CD4-positive, alpha-beta T cell (primary cell): ENCODE measurements around the gene ANKRD39. TPM values are rescaled to one million over a fixed set of nuclear protein-coding genes. Genes with fewer than 3 reads are reported as not detected.

Source experiments
- ATAC-seq: fragments of 200-7000 bp; cut with Tn5 transposase; one replicate; pipeline ENCODE4 v1.10.0; 2022; ENCODE audit warnings: mild to moderate bottlenecking; ENCODE audit not compliant: poor library complexity
- CTCF ChIA-PET: fragments of 350-600 bp; sonication (Branson Sonifier 250); formaldehyde crosslinking; loops from one replicate; lab custom pipeline; 2021; ENCODE audit warnings: antibody characterized with exemption, inconsistent platforms; lab: Charles Lee
- POLR2A ChIA-PET: fragments of 350-600 bp; sonication (Branson Sonifier 250); formaldehyde crosslinking; loops from one replicate; lab custom pipeline; 2021; ENCODE audit warnings: antibody characterized with exemption, inconsistent platforms; lab: Charles Lee
- DNase-seq, 14 experiments: peaks; one replicate each; pipeline ENCODE4 v3.0.0-alpha.2; 2013 to 2020; ENCODE audit warnings: mixed read lengths in 2 of 14
- H3K27ac ChIP-seq, 2 donors: one replicate each; pipeline versions ENCODE4 v1.5.1 to v1.7.0; 2013; ENCODE audit warnings: low read length in 2 of 2, low read depth in 1 of 2, mild to moderate bottlenecking in 1 of 2
- H3K27me3 ChIP-seq, 2 experiments: 1 replicate in 1 of 2; 2 replicates in 1 of 2; pipeline versions ENCODE4 v1.6.1 to v1.7.0; 2013; ENCODE audit warnings: low read length in 2 of 2, control low read depth in 1 of 2, mild to moderate bottlenecking in 1 of 2, moderate library complexity in 1 of 2; ENCODE audit not compliant: insufficient read depth in 2 of 2, control insufficient read depth in 1 of 2
- H3K36me3 ChIP-seq: one replicate; pipeline ENCODE4 v1.6.1; 2013; ENCODE audit warnings: low read length, control low read depth; ENCODE audit not compliant: insufficient read depth
- H3K4me1 ChIP-seq: one replicate; pipeline ENCODE4 v1.6.1; 2013; ENCODE audit warnings: low read length, control low read depth; ENCODE audit not compliant: insufficient read depth
- H3K4me3 ChIP-seq: one replicate; pipeline ENCODE4 v1.5.1; 2013; ENCODE audit warnings: mild to moderate bottlenecking, low read length, moderate library complexity
- H3K9me3 ChIP-seq, 2 experiments: 1 replicate in 1 of 2; 2 replicates in 1 of 2; pipeline versions ENCODE4 v1.6.1 to v1.7.0; 2013; ENCODE audit warnings: low read length in 2 of 2, mild to moderate bottlenecking in 2 of 2, control low read depth in 1 of 2, moderate library complexity in 1 of 2; ENCODE audit not compliant: control insufficient read depth in 1 of 2, insufficient read depth in 1 of 2
- H3K27ac Mint-ChIP-seq: one replicate; pipeline ENCODE4 v1.8.0; 2020; ENCODE audit warnings: mixed read lengths
- H3K27me3 Mint-ChIP-seq: one replicate; pipeline ENCODE4 v1.8.0; 2021; ENCODE audit warnings: mixed read lengths
- H3K36me3 Mint-ChIP-seq: one replicate; pipeline ENCODE4 v1.8.0; 2021; ENCODE audit warnings: low read depth, mixed read lengths
- H3K4me1 Mint-ChIP-seq: one replicate; pipeline ENCODE4 v1.8.0; 2021; ENCODE audit warnings: low read depth, mixed read lengths
- H3K4me3 Mint-ChIP-seq: one replicate; pipeline ENCODE4 v1.8.0; 2020; ENCODE audit warnings: mild to moderate bottlenecking, mixed read lengths
- H3K9me3 Mint-ChIP-seq: one replicate; pipeline ENCODE4 v1.8.0; 2020; ENCODE audit warnings: mixed read lengths
- CTCF ChIP-seq: fragments of 200-600 bp; IDR thresholded peaks from one replicate; pipeline ENCODE4 v1.8.0; 2022; ENCODE audit warnings: antibody characterized with exemption, mild to moderate bottlenecking
- intact Hi-C, 2 experiments: fragments of 100-400 bp; cut with DNase I in 1 of 2; cut with micrococcal nuclease in 1 of 2; formaldehyde crosslinking; loops; one replicate each; pipeline versions ENCODE4 v1.15.1 to v1.9.0; 2023 to 2025; cut with DNase I, micrococcal nuclease
- total RNA-seq, 174 experiments: library from RNA in 2 of 174; stranded (reverse) in 2 of 174; gene quantifications; one replicate each; pipeline ENCODE4 v1.2.3 and lab custom pipeline; 2021 to 2026

The ANKRD39 gene
- total RNA-seq, 2 experiments from 2014 or later, result 17.2 to 18.3 TPM

- H3K27ac ChIP-seq, result no peak overlapping the region
- CTCF ChIA-PET, result no interaction called here
- no peak for DNase-seq
- Mint-ChIP-seq H3K4me1 (peaks cover 14% of the 10 kb centered on the region), H3K36me3 (no peaks in the 10 kb centered on the region), H3K4me3 (no peak overlapping the region), H3K9me3 (no peaks in the 10 kb centered on the region), H3K27ac (no peak overlapping the region), H3K27me3 (no peaks in the 10 kb centered on the region)
- H3K4me1 ChIP-seq, result peaks cover 8% of the 10 kb centered on the region
- ATAC-seq, result no peak
- no peak for TF ChIP-seq CTCF
- H3K27me3 ChIP-seq, result no peaks in the 10 kb centered on the region
- POLR2A ChIA-PET, result interaction anchor here (1.4 kb wide), 1 partner anchor 11 kb away, joined by 4 read pairs; no protein-coding TSS in a partner anchor
- H3K4me3 ChIP-seq, result no peak overlapping the region
- H3K9me3 ChIP-seq, result no peaks in the 10 kb centered on the region
- intact Hi-C loops, result no loop called here
- no peaks in the 10 kb centered on the region for H3K36me3 ChIP-seq
Observed at GRCh38 chr2:96883306-96883705, 25.5 kb upstream of the ANKRD39 start.

GRCh38 chr2:96882906-96883305 is 25.1 kb upstream of the ANKRD39 start:
- Histone ChIP-seq H3K36me3 (no peaks in the 10 kb centered on the region), H3K27me3 (no peaks in the 10 kb centered on the region), H3K4me1 (peaks cover 4% of the 10 kb centered on the region), H3K9me3 (no peaks in the 10 kb centered on the region), H3K4me3 (no peak overlapping the region), H3K27ac (no peak overlapping the region)
- no peak overlapping the region for H3K27ac Mint-ChIP-seq
- peaks cover 10% of the 10 kb centered on the region for H3K4me1 Mint-ChIP-seq
- H3K27me3 Mint-ChIP-seq, result no peaks in the 10 kb centered on the region
- ATAC-seq, result no peak
- no peak overlapping the region for H3K4me3 Mint-ChIP-seq
- DNase-seq, result no peak
- ChIA-PET POLR2A (interaction anchor here (1.4 kb wide), 1 partner anchor 10 kb away, joined by 4 read pairs; no protein-coding TSS in a partner anchor), CTCF (no interaction called here)
- no peak for TF ChIP-seq CTCF
- intact Hi-C loops, result no loop called here
- no peaks in the 10 kb centered on the region for H3K36me3 Mint-ChIP-seq
- H3K9me3 Mint-ChIP-seq, result no peaks in the 10 kb centered on the region

- intact Hi-C loops, result no loop called here
- no peak for TF ChIP-seq CTCF
- no peaks in the 10 kb centered on the region for H3K9me3 Mint-ChIP-seq
- Histone ChIP-seq H3K36me3 (no peaks in the 10 kb centered on the region), H3K27ac (no peak overlapping the region), H3K9me3 (no peaks in the 10 kb centered on the region), H3K27me3 (no peaks in the 10 kb centered on the region), H3K4me3 (no peak overlapping the region), H3K4me1 (no peaks in the 10 kb centered on the region)
- CTCF ChIA-PET, result no interaction called here
- no peaks in the 10 kb centered on the region for H3K27me3 Mint-ChIP-seq
- no peak overlapping the region for H3K27ac Mint-ChIP-seq
- DNase-seq (no peak), ATAC-seq (no peak)
- H3K36me3 Mint-ChIP-seq, result no peaks in the 10 kb centered on the region
- H3K4me3 Mint-ChIP-seq, result no peak overlapping the region
- POLR2A ChIA-PET, result interaction anchor here (1.5 kb wide), 1 partner anchor 10 kb away, joined by 4 read pairs; no protein-coding TSS in a partner anchor
- H3K4me1 Mint-ChIP-seq, result peaks cover 5% of the 10 kb centered on the region
Observed at GRCh38 chr2:96882230-96882629, 24.4 kb upstream of the ANKRD39 start.
